Stimulated activated CD4-positive, alpha-beta T cell treated with anti-CD3 and anti-CD28 coated beads, Interleukin-12 subunit alpha, Interleukin-12 subunit beta, amount 100 ng/mL, for 48 hours (primary cell): ENCODE results near the gene MANBA.

ENCODE experiments used
- DNase-seq, 3 donors: peaks; one replicate each; pipeline ENCODE4 v3.0.0-alpha.2; 2020; ENCODE audit warnings: low read depth in 2 of 3, low spot score in 1 of 3

Gene MANBA

DNA sequence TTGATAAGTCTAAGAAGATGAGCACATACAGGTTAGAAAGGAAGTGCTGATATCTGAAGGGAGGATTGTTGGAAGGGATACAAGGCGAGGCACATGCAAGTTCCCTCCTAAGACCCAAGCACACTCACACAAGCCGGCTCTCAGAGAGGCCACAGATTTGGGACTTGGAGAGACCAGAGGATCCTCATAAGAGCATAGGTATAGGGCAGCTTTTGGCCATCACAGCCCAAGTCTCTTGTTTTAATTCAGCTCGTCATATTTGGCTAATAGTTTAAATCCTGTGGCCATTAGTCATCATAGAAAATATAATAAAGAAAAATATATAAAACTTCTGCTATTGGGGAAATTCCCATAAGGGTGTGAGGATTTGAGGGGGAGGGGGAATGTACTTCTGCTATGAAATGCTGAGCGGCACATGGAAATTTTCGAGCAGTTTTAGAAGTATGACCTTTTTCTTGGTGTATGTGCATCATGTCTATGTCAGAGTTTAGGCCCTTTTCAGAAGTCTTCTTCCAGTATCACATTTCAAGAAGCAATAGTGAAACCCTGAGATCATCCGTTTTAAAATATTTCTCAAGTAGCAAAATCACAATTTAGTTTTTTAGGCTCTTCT is 161.9 kb downstream of the MANBA start:
- DNase-seq = no peak

DNA sequence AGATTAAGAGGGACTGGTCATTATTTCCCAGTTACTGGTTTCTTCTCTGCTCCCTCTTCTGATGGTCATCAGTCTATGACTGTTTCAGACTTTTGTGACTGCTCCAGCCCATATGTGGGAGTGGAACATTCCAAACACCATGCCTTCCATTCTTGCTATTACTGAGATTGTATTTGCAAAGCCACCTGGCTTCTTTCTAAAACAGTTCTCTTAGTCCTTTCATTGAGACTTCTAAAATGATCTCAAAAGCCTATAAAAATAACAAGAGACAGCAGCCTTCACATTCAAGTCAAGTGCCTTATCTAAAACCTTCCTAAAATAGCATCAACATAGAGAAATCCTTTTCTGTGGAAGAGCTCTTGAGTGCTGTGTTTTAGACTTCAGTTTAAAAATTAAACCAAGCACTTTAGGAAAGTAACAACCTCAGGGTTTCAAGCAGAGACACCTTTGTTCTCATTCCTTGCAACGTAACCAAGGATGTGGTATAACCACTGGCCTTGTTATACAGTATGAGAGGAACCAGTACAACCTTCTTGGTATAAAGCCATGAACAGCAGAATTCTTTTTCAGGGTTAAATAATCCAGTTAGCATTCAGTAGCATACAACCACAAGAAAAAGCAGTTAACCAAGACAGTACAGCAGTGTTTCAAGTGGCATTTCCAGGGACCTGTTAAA is 162.5 kb downstream of the MANBA start:
- DNase-seq = no peak

DNA sequence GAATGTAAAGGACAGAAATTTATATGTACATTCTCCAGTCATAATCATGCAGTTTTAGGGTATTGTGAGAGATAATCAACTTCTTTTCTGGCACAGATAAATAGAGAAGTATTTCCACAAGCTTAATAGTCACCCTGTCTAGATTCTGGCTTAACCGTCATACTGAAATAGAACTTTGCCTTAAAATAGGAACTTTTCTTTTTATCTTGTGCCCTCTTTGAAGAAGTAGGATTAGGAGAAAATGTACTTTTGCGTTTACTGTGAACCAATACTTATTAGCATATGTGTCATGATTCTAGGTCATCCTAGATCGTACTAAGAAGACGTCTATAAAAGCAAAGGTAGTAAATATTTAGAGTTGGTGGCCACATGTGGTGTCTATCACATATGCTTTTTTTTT is 164.2 kb downstream of the MANBA start:
- no peak for DNase-seq

DNA sequence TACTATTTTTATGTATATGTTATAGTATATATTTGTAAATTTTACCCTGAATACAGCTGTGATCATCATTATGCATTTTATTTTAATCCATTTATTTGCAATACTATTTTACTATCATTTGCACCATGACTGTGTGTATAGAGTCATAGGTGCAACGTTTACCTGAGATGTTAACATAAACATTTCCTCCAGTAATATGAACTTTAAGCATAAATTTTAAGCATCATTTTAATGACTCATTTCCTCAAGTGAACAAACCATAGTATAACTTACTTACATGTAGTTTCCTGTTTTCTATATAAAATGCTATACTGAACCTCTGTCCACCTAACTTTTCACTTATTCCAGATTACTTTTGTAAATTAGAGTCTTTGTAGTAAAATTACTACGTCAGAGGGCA is 166.8 kb downstream of the MANBA start:
- no peak for DNase-seq

DNA sequence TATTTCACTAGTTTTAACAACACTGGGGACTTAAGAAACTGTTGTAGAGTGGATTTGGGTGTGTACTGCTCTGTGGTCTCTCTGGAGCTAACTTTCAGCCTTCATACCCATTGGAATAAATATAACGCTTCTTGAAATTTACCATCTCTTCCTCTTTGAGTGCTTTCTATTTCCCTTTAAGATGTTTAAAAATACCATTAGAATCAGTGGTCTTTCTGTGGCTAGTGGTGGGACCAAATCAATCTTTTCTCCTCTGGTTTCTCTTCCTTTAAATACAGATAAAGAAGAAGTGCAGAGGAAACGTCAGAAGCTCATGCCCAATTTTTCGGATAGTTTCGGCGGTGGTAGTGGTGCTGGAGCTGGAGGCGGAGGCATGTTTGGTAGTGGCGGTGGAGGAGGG is 167.6 kb downstream of the MANBA start:
- no peak for DNase-seq

DNA sequence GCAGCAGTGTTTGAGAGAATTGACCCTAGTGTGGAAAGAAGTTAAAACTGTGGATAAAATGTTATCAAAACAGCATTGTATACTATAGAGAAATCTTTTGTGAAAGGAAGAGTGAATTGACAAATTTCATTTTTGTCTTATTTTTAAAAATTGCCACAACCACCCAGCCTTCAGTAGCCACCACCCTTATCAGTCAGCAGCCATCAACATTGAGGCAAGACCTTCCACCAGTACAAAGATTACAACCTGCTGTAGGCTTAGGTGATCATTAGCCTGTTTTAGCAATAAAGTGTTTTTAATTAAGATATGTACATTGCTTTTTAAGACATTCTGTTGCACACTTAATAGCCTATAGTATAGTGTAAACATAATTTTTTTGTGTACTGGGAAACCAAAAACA is 168.5 kb downstream of the MANBA start:
- no peak for DNase-seq

DNA sequence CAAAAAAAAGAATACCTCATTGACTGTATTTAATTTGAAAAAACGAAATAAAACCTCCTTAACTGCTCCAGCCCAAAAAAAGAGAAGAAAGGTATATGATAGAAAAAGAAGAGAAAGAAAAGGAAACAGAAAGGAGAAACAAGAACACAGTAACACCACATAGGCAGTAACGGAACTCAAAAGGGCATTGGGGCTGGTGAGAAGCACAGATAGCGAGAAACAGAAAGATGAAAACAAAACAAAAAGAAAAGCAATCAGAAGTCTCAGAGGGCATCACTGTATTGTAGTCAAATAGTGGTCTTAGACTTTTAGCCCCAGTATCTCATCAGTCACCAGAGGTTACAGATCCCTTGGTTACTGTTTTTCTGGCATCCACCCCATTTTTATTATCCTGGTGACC is 171.0 kb downstream of the MANBA start:
- DNase-seq = no peak

DNA sequence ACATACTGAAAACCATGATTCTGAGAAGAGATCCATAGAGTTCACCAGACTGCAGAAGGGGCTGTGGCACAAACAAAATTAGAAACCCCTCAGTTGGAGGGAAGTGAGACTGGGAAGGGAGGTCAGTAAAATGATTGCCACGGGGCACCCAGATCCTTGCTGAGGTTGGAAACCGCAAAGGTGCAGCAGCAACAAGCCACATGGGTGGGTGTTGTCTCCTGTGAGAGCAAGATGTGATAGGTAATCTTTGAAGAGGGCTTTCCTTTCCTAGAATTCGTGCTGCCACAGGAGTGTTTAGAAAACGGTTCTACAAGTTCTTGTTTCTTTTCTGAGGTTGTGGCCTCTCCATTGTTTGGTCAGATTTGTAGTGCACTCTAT is 174.1 kb downstream of the MANBA start:
- DNase-seq = no peak

DNA sequence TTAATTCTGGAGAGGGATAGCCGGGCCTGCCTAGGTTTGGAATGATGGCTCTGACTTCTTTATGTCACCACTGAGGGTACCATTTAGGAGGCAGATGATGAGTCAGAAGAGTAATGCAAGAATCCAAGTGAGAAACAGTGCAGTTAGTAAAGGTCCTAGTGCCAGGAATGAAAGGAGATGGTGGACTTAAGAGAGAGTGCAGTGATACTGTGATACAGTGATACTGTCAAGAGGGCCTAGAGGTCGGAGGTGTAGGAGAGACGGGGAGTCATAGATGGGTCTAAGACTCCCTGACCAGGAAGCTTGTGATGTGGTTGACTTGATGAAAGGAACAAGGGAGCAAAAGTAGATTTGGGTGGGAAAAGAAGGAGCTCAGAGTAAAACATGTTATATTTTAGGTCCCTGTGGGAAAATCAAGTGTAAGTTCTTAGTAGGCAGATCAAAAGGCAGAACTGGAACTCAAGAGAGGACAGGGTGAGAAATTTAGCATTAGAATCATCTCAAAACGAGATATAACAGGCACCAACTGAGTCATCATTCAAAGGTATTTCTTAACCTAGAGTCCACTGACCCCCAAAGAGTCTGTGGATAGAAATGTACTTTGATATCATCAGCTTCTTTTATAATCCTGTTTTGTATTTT is 174.6 kb downstream of the MANBA start:
- no peak for DNase-seq

DNA sequence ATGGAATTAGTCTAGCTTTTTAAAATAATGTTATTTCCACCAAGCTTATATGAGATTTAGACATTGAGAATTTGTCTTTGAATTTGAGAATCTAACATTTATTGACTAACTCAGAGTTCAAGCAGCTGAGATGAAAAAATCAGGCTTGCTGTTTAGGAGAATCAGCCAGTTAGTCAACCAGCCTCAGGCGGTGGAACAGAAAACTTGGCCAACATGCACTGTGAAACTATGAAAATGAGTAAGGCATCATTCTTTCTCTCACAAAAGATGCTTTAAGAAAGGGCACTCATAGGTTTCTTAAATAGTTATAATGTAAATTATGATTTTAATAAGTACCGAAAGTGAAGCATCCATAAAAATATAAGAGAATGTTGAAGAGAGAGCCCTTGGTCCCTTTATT is 175.4 kb downstream of the MANBA start:
- DNase-seq = no peak

DNA sequence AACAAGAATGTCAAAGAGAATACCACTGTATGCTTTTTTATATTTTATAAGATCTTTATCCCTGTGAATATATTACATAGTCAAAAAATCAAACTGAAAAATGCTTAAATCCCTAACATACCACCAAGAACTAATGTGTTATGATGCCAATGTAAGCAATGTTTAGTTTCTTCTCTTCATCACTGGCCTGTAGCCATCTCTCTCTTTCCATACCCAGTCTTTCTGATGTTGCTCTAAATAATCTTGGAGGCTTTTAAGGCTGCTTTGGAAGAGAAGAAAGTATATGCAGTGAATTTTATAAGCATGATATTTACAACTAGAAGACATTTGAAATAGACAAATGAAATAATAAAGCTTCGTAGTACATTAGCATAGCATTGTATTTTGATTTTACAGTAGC is 176.7 kb downstream of the MANBA start:
- no peak for DNase-seq
